ENCODE measurements around the gene ITGA2B. TPM values are rescaled to one million over a fixed set of nuclear protein-coding genes. Genes with fewer than 3 reads are reported as not detected.

The ITGA2B gene
- total and polyA plus RNA-seq, 2 of the 13 experiments (the other 11 are each of a cell fraction or from before 2014, with no cell fraction given) = 0.38 to 1.1 TPM

DNA sequence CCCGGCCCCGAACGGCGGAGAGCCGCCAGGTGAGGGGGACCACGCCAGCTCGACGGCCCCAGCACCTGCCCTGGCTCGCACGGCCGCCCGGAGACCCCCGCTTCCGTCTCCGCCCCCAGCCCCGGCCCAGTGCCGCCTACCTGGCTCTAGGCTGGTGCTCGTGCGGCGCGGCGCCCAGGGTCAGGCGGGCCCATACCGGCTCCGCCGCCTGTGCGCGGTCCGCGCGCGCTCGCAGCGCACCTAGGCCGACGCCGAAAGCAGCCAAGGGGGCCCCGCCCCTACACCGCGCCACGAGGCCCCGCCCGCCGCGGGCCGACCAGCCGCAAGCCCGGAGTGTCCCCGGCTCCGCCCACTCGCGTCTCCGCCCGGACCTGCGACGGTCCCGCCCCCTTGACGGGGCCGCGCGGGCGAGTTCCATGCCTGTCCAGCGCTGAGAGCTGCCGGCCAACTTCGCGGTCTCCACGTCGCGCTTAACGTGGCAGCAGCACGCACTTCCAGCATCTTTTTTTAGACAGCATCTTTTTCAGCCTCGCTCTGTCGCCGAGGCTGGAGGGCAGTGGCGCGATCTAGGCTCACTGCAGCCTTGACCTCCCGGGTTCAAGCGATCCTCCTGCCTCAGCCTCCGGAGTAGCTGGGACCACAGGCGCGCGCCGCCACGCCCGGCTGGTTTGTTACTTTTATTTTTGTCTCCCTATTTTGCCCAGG, 64.7 kb downstream of the ITGA2B start, which contains the start of gene SLC25A39 (continued):
- TF ChIP-seq, protein P1, sequence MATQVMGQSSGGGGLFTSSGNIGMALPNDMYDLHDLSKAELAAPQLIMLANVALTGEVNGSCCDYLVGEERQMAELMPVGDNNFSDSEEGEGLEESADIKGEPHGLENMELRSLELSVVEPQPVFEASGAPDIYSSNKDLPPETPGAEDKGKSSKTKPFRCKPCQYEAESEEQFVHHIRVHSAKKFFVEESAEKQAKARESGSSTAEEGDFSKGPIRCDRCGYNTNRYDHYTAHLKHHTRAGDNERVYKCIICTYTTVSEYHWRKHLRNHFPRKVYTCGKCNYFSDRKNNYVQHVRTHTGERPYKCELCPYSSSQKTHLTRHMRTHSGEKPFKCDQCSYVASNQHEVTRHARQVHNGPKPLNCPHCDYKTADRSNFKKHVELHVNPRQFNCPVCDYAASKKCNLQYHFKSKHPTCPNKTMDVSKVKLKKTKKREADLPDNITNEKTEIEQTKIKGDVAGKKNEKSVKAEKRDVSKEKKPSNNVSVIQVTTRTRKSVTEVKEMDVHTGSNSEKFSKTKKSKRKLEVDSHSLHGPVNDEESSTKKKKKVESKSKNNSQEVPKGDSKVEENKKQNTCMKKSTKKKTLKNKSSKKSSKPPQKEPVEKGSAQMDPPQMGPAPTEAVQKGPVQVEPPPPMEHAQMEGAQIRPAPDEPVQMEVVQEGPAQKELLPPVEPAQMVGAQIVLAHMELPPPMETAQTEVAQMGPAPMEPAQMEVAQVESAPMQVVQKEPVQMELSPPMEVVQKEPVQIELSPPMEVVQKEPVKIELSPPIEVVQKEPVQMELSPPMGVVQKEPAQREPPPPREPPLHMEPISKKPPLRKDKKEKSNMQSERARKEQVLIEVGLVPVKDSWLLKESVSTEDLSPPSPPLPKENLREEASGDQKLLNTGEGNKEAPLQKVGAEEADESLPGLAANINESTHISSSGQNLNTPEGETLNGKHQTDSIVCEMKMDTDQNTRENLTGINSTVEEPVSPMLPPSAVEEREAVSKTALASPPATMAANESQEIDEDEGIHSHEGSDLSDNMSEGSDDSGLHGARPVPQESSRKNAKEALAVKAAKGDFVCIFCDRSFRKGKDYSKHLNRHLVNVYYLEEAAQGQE (IDR thresholded peaks at IDR 0.05; ENCODE audit: borderline replicate concordance in 1 of 2, low read depth in 1 of 2, low read length in 2 of 2) = no peak; a peak in 2 of 4 replicates
- TF ChIP-seq CCAR2 (optimal IDR thresholded peaks at IDR 0.05; ENCODE audit: low read depth, low read length) (no peak), THAP11 (CRISPR knock-in tag; IDR thresholded peaks at IDR 0.05) (peak; percentile 89), CEBPB (IDR thresholded peaks at IDR 0.05; ENCODE audit: borderline replicate concordance, low read depth, low read length) (no peak), ZBTB1 (CRISPR knock-in tag; IDR thresholded peaks at IDR 0.05; ENCODE audit: borderline replicate concordance) (no peak), ZNF737 (CRISPR knock-in tag; IDR thresholded peaks at IDR 0.05; ENCODE audit: borderline replicate concordance) (no peak), ZFAT (CRISPR knock-in tag; conservative IDR thresholded peaks at IDR 0.05) (no peak), SIN3B (IDR thresholded peaks at IDR 0.05; ENCODE audit: low read length) (no peak), TP53 (CRISPR knock-in tag; conservative IDR thresholded peaks at IDR 0.05) (no peak), SMC3 (IDR thresholded peaks at IDR 0.05; ENCODE audit: low read length) (no peak), ZNF329 (CRISPR knock-in tag; IDR thresholded peaks at IDR 0.05; ENCODE audit: low read depth) (0 out of 2 replicates have a peak, but pooled peaks have one; percentile 27), PITX1 (CRISPR knock-in tag; IDR thresholded peaks at IDR 0.05) (no peak; the same call in 1 of the 2 replicates)
- TF ChIP-seq, protein P2, sequence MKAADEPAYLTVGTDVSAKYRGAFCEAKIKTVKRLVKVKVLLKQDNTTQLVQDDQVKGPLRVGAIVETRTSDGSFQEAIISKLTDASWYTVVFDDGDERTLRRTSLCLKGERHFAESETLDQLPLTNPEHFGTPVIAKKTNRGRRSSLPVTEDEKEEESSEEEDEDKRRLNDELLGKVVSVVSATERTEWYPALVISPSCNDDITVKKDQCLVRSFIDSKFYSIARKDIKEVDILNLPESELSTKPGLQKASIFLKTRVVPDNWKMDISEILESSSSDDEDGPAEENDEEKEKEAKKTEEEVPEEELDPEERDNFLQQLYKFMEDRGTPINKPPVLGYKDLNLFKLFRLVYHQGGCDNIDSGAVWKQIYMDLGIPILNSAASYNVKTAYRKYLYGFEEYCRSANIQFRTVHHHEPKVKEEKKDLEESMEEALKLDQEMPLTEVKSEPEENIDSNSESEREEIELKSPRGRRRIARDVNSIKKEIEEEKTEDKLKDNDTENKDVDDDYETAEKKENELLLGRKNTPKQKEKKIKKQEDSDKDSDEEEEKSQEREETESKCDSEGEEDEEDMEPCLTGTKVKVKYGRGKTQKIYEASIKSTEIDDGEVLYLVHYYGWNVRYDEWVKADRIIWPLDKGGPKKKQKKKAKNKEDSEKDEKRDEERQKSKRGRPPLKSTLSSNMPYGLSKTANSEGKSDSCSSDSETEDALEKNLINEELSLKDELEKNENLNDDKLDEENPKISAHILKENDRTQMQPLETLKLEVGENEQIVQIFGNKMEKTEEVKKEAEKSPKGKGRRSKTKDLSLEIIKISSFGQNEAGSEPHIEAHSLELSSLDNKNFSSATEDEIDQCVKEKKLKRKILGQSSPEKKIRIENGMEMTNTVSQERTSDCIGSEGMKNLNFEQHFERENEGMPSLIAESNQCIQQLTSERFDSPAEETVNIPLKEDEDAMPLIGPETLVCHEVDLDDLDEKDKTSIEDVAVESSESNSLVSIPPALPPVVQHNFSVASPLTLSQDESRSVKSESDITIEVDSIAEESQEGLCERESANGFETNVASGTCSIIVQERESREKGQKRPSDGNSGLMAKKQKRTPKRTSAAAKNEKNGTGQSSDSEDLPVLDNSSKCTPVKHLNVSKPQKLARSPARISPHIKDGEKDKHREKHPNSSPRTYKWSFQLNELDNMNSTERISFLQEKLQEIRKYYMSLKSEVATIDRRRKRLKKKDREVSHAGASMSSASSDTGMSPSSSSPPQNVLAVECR (CRISPR knock-in tag; IDR thresholded peaks at IDR 0.05; ENCODE audit: borderline replicate concordance) = peak; percentile 90
- TF ChIP-seq, protein P3, sequence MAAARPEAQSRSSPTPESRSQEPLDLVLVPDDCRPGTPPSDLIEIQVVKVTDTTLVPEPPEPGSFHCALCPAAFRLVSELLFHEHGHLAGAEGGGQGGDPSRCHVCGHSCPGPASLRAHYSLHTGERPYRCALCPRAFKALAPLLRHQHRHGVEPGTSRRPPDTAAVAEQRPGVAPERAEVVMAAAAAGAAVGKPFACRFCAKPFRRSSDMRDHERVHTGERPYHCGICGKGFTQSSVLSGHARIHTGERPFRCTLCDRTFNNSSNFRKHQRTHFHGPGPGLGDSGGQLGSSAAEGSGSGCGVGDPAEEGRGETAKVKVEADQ (CRISPR knock-in tag; IDR thresholded peaks at IDR 0.05; ENCODE audit: borderline replicate concordance) = peak; percentile 80; the same call in 1 of the 2 replicates
- TF ChIP-seq, protein P4, sequence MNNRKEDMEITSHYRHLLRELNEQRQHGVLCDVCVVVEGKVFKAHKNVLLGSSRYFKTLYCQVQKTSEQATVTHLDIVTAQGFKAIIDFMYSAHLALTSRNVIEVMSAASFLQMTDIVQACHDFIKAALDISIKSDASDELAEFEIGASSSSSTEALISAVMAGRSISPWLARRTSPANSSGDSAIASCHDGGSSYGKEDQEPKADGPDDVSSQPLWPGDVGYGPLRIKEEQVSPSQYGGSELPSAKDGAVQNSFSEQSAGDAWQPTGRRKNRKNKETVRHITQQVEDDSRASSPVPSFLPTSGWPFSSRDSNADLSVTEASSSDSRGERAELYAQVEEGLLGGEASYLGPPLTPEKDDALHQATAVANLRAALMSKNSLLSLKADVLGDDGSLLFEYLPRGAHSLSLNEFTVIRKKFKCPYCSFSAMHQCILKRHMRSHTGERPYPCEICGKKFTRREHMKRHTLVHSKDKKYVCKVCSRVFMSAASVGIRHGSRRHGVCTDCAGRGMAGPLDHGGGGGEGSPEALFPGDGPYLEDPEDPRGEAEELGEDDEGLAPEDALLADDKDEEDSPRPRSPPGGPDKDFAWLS (CRISPR knock-in tag; IDR thresholded peaks at IDR 0.05; ENCODE audit: borderline replicate concordance) = no peak
- TF ChIP-seq, protein P5, sequence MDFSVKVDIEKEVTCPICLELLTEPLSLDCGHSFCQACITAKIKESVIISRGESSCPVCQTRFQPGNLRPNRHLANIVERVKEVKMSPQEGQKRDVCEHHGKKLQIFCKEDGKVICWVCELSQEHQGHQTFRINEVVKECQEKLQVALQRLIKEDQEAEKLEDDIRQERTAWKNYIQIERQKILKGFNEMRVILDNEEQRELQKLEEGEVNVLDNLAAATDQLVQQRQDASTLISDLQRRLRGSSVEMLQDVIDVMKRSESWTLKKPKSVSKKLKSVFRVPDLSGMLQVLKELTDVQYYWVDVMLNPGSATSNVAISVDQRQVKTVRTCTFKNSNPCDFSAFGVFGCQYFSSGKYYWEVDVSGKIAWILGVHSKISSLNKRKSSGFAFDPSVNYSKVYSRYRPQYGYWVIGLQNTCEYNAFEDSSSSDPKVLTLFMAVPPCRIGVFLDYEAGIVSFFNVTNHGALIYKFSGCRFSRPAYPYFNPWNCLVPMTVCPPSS (IDR thresholded peaks at IDR 0.05) = no peak
- TF ChIP-seq, protein P6, sequence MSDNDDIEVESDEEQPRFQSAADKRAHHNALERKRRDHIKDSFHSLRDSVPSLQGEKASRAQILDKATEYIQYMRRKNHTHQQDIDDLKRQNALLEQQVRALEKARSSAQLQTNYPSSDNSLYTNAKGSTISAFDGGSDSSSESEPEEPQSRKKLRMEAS (IDR thresholded peaks at IDR 0.05) = peak; percentile 94
